K562 (cell line): ENCODE results near the gene FA2H. TPM values are rescaled to one million over a fixed set of nuclear protein-coding genes. Genes with fewer than 3 reads are reported as not detected.
A peak's percentile ranks its signal among the peaks of the same experiment; 100 is the strongest.

Experiments
- ATAC-seq: fragments of 200-7000 bp; cut with Tn5 transposase; 3 replicates; pipeline ENCODE4 v1.9.1; 2020; ENCODE audit warnings: moderate library complexity
- BruUV-seq: library from RNA; stranded (reverse); fragments of 400-500 nt; replicated peaks from 2 replicates; lab custom pipeline; 2021; lab: Mats Ljungman, UMichigan
- CTCF ChIA-PET: fragments of 300-600 bp; formaldehyde crosslinking; extraction: SDS; loops from one replicate; lab custom pipeline; 2021; ENCODE audit warnings: low intra/inter-chr PET ratio; lab: Yijun Ruan, JAX
- POLR2A ChIA-PET: fragments of 300-600, 350-650 bp; sonication (Branson Sonifier 250); formaldehyde crosslinking; extraction: SDS; loops from one replicate; lab custom pipeline; 2021; ENCODE audit warnings: antibody characterized with exemption, inconsistent platforms; lab: Yijun Ruan, JAX
- DNase-seq, 4 experiments: peaks; one replicate each; pipeline versions ENCODE4 v3.0.0 to v3.0.0-alpha.2; 2011 to 2018; ENCODE audit warnings: low spot score in 3 of 4, mixed read lengths in 3 of 4; ENCODE audit errors: extremely low read depth in 1 of 4
- FAIRE-seq: peaks from 2 replicates; lab custom pipeline; 2011; peaks lifted over from hg19 to GRCh38; lab: Jason Lieb, UNC
- H2AFZ ChIP-seq: 2 replicates; pipeline ENCODE4 v1.6.0; 2011; ENCODE audit warnings: low read depth, low read length, control low read depth, inconsistent platforms
- H3K27ac ChIP-seq: fragments of 200-600 bp; 3 replicates; pipeline ENCODE4 v1.8.0; 2011; ENCODE audit warnings: low read depth, mild to moderate bottlenecking, control low read depth, inconsistent platforms, low read length, moderate library complexity, mixed read lengths; ENCODE audit errors: extremely low read depth
- H3K27me3 ChIP-seq, 2 experiments: fragments of 300-600 bp in 1 of 2; 2 replicates in 1 of 2; 3 replicates in 1 of 2; pipeline versions ENCODE4 v1.6.0 to v1.8.0; 2011; ENCODE audit warnings: inconsistent platforms in 2 of 2, low read length in 2 of 2, mild to moderate bottlenecking in 1 of 2, mixed read lengths in 1 of 2, moderate library complexity in 1 of 2; ENCODE audit not compliant: control insufficient read depth in 2 of 2, insufficient read depth in 2 of 2
- H3K36me3 ChIP-seq: fragments of 300-600 bp; 3 replicates; pipeline ENCODE4 v1.8.0; 2011; ENCODE audit warnings: mild to moderate bottlenecking, low read length, inconsistent platforms; ENCODE audit not compliant: control insufficient read depth, insufficient read depth
- H3K4me1 ChIP-seq, 2 experiments: fragments of 200-600 bp in 1 of 2; replicated peaks in 1 of 2; 2 replicates in 1 of 2; 3 replicates in 1 of 2; pipeline versions ENCODE4 v1.5.1 to v1.8.0; 2011; ENCODE audit warnings: inconsistent platforms in 2 of 2, low read length in 2 of 2, mild to moderate bottlenecking in 1 of 2, mixed read lengths in 1 of 2, moderate library complexity in 1 of 2; ENCODE audit not compliant: control insufficient read depth in 2 of 2, insufficient read depth in 2 of 2
- H3K4me2 ChIP-seq: 2 replicates; pipeline ENCODE4 v1.6.1; 2011; ENCODE audit warnings: low read length, control low read depth, inconsistent platforms, mixed read lengths; ENCODE audit not compliant: insufficient read depth
- H3K4me3 ChIP-seq: fragments of 200-600 bp; sonication (generic), shearing (Covaris generic); 2 replicates; pipeline ENCODE4 v1.5.1; 2016; ENCODE audit warnings: control low read depth, inconsistent platforms
- H3K79me2 ChIP-seq: fragments of 200-600 bp; 3 replicates; pipeline ENCODE4 v1.8.0; 2011; ENCODE audit warnings: low read length, inconsistent platforms; ENCODE audit not compliant: control insufficient read depth, insufficient read depth
- H3K9ac ChIP-seq, 2 experiments: 2 replicates each; pipeline versions ENCODE4 v1.6.0 to v1.6.1; 2011; ENCODE audit warnings: low read depth in 2 of 2, low read length in 2 of 2, control low read depth in 1 of 2, inconsistent platforms in 1 of 2, mild to moderate bottlenecking in 1 of 2, mixed read lengths in 1 of 2; ENCODE audit not compliant: insufficient read depth in 1 of 2
- H3K9me1 ChIP-seq: one replicate; pipeline ENCODE4 v1.6.0; 2011; ENCODE audit warnings: inconsistent platforms, mild to moderate bottlenecking, low read length, moderate library complexity; ENCODE audit not compliant: control insufficient read depth, insufficient read depth
- H3K9me3 ChIP-seq: replicated peaks from 2 replicates; pipeline ENCODE4 v1.5.1; 2011; ENCODE audit warnings: low read depth, low read length, inconsistent platforms; ENCODE audit not compliant: control insufficient read depth, insufficient read depth
- H4K20me1 ChIP-seq: replicated peaks from 2 replicates; pipeline ENCODE4 v1.6.1; 2011; ENCODE audit warnings: low read length, inconsistent platforms, mixed read lengths; ENCODE audit not compliant: control insufficient read depth, insufficient read depth
- E2F8 ChIP-seq: fragments of 450-650 bp; IDR thresholded peaks from 2 replicates; pipeline ENCODE4 v1.7.1; 2018; ENCODE audit warnings: mild to moderate bottlenecking, low read depth; ENCODE audit not compliant: partially characterized antibody
- FOS ChIP-seq: IDR thresholded peaks from 3 replicates; pipeline ENCODE4 v1.6.1; 2011; ENCODE audit not compliant: insufficient read length; ENCODE audit errors: extremely low read depth
- FOXA1 ChIP-seq: fragments of 450-650 bp; IDR thresholded peaks from 2 replicates; pipeline ENCODE4 v1.6.1; 2016; ENCODE audit warnings: mild to moderate bottlenecking, borderline replicate concordance
- PCBP2 ChIP-seq: fragments of 200-400 bp; formaldehyde crosslinking; IDR thresholded peaks from 2 replicates; pipeline ENCODE4 v1.6.1; 2018; ENCODE audit warnings: low read length, low read depth, mild to moderate bottlenecking, moderate library complexity; ENCODE audit not compliant: poor library complexity, severe bottlenecking
- SIN3B ChIP-seq: fragments of 450-650 bp; IDR thresholded peaks from 2 replicates; pipeline ENCODE4 v1.6.1; 2017; ENCODE audit warnings: low read depth, mild to moderate bottlenecking, moderate library complexity
- SRSF1 ChIP-seq: fragments of 200-400 bp; formaldehyde crosslinking; IDR thresholded peaks from 2 replicates; pipeline ENCODE4 v1.6.1; 2017; ENCODE audit warnings: mild to moderate bottlenecking, low read depth, low read length, moderate library complexity
- ZNF609 ChIP-seq: sonication (generic); formaldehyde crosslinking; IDR thresholded peaks from 2 replicates; pipeline ENCODE4 v1.8.1; 2023; ENCODE audit warnings: missing genetic modification reagents, mild to moderate bottlenecking, borderline replicate concordance
- WGBS: fragments of 100-300 bp; shearing (Covaris generic); methylation state at CpG from one replicate; pipeline ENCODE4 v1.1.6; 2016; ENCODE audit warnings: low coverage, mixed read lengths; ENCODE audit not compliant: insufficient coverage; ENCODE audit errors: missing lambda C conversion rate; 5-methylcytosine and 5-hydroxymethylcytosine counted together
- in situ Hi-C: fragments of 300-500 bp; cut with MboI; formaldehyde crosslinking; loops from 4 replicates; pipeline ENCODE4 v1.15.0; 2018; ENCODE audit warnings: inconsistent platforms, mixed read lengths
- intact Hi-C: fragments of 100-400 bp; cut with micrococcal nuclease; formaldehyde crosslinking; loops from 2 replicates; pipeline ENCODE4 v1.14.2; 2022
- polyA plus RNA-seq, 8 experiments: library from polyadenylated mRNA; depleted of rRNA in 4 of 8; stranded (reverse) in 5 of 8; unstranded in 3 of 8; fragments of >200 nt; fragmentation: Nextera tagmentation in 2 of 8; fragmentation: Illumina TruSeq in 1 of 8; extraction: Ambion mirVana in 2 of 8; extraction: Trizol in 1 of 8; gene quantifications; 2 replicates each; pipeline versions ENCODE4 v1.2.1 to v1.2.3, GENCODE V29; 2011 to 2014; ENCODE audit warnings: inconsistent platforms in 1 of 8, missing spikeins in 1 of 8
- total RNA-seq, 7 experiments: library from RNA; depleted of rRNA in 6 of 7; stranded (reverse); fragments of >200 nt in 6 of 7; fragmentation: Illumina TruSeq in 2 of 7; extraction: Trizol in 2 of 7; gene quantifications; 2 replicates each; pipeline versions ENCODE4 v1.2.1 to v1.2.3, GENCODE V29; 2011 to 2021; ENCODE audit warnings: low replicate concordance in 1 of 7

FA2H gene
- total and polyA plus RNA-seq, 9 of the 15 experiments (the other 6 are each of a cell fraction or from before 2014, with no cell fraction given): not detected

- peak within 1 kb of the TSS; percentile 78 for H3K4me3 ChIP-seq
- in situ Hi-C loops: no loop called here
- ChIA-PET POLR2A (interaction anchor here (0.6 to 4.1 kb wide), 21 partner anchors 8 to 647 kb away, joined by 3 to 26 read pairs (median 5); partner anchors contain the start of gene GLG1), CTCF (no interaction called here)
- peak within 1 kb of the TSS; percentile 96 to 99 for H3K9ac ChIP-seq
- peak; percentile 98 for FAIRE-seq
- peaks cover 50% of the 10 kb centered on the region for H3K79me2 ChIP-seq
- no peaks in the 10 kb centered on the region for H3K27me3 ChIP-seq
- peaks cover 2 to 24% of the 10 kb centered on the region in 2 experiments; a peak in 4 of 5 replicates for H3K4me1 ChIP-seq
- peak within 1 kb of the TSS; percentile 79 for H3K4me2 ChIP-seq
- H4K20me1 ChIP-seq: no peaks in the 10 kb centered on the region; the same call in none of the 2 replicates
- peak within 1 kb of the TSS; percentile 95 for H3K27ac ChIP-seq
- TSS peak; percentile 52 for BruUV-seq
- no peaks in the 10 kb centered on the region for H3K9me1 ChIP-seq
- peak; percentile 99 for ATAC-seq
- H2AFZ ChIP-seq: peak within 1 kb of the TSS; percentile 93
- intact Hi-C loops: no loop called here
- H3K36me3 ChIP-seq: peaks cover 43% of the 10 kb centered on the region
- DNase-seq: peak; percentile 99 to 100 (median 99)
- 0% methylated on average over 61 of the region's 63 CpGs for WGBS
- H3K9me3 ChIP-seq: no peaks in the 10 kb centered on the region
- TF ChIP-seq PCBP2 (no peak), SRSF1 (no peak), E2F8 (peak; percentile 98), SIN3B (peak; percentile 81), FOXA1 (no peak), ZNF609 (CRISPR knock-in tag) (no peak), FOS (peak; percentile 99)
Observed at GRCh38 chr16:74666425-74667254, 108.0 kb downstream of the FA2H start, which contains the start of gene RFWD3. RFWD3 (minus strand) TSS chr16:74666877; CDS start chr16:74661449, 5,428 bp downstream.
